Stimulated activated CD8-positive, alpha-beta memory T cell treated with anti-CD3 and anti-CD28 coated beads, Interleukin-15, amount 100 ng/mL, for 24 hours (primary cell): ENCODE results near the gene TMEM220.
"Not testable (repeated sequence)": the region's sequence is repeated elsewhere in the genome, so short reads cannot be mapped to it uniquely, and the experiment has no call there.

Source experiments
- DNase-seq: peaks from one replicate; pipeline ENCODE4 v3.0.0-alpha.2; 2020; ENCODE audit warnings: low read depth

Gene TMEM220

DNA sequence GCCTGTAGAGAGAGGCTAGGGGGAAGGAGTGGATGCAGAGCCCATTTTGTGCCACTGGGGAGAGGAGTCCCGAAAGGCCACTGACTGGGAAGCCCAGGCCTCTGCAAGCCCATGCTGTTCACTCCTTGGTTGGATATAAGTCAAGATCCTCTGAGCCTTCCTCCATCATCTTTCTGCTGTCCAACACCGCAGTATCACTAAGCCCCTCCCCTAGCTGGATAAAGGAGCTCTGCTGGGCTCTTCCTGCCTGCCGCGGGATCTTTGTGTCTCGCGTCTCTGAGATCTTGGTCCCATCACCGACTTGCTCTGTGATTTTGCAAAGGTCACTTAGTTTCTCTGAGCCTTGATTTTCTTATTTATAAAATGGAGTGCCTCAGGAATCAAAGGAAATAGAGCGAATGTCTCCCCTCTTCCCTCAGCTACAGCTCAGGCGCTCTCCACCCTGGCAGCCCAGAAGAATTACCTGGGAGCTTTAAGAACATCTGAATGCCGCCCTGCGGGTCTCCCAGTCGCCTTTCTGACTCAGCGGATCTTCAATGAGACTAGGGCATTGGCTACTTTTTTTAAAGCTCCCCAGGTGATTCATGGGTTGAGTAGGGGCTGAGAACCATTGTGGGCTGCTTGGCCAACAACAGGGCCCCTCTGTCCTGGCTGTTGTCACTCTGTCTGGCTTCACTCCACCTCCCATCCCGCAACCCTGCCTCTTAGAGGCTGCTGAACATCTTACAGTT lies 25.2 kb upstream of the TMEM220 start:
- DNase-seq, result no peak

GRCh38 chr17:10754109-10754508 lies 24.3 kb upstream of the TMEM220 start:
- no peak for DNase-seq

DNA sequence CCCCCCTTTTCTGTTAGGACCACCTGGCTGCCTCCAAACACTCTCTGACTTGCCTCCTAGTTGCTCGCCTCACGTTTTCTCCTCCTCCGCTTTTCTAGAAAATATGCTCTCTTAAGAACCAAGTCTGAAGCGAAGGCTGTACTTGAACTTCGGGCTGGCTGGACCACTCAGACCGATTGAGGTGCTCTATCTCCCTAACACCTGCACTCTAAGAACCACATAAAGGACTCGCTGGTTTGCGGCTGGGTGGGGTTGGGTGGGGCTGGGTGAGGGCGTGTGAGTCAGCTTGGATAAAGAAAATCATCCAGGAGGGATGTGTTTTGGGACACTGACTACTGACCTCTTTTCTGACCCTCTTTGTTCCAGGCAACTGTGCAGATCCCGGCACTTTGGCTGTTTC lies 22.9 kb upstream of the TMEM220 start:
- DNase-seq, result no peak

GRCh38 chr17:10751563-10751962 lies 21.7 kb upstream of the TMEM220 start:
- no peak for DNase-seq

- no peak for DNase-seq
Observed at GRCh38 chr17:10750210-10750609, 20.4 kb upstream of the TMEM220 start.

GRCh38 chr17:10748531-10749181 lies 18.8 kb upstream of the TMEM220 start:
- DNase-seq, result no peak

DNA sequence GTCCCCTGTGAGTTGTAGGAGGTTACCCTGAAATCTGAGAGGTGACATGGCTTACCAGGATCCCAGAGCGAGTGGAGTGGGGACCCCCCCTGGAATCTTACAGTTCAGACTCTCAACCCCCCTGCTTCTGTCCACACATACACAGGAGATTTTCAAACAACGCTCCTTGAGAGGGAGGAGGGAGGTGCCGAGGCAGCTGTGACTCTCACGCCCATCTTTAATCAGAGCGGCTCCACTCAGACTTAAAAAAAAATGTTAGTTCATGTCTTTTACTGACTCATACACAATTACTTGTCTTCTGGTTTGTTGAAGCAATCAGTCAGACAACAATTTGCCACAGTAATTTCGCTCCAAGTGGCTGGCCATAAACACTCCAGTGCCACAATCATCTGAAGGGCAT lies 15.4 kb upstream of the TMEM220 start:
- no peak for DNase-seq

DNA sequence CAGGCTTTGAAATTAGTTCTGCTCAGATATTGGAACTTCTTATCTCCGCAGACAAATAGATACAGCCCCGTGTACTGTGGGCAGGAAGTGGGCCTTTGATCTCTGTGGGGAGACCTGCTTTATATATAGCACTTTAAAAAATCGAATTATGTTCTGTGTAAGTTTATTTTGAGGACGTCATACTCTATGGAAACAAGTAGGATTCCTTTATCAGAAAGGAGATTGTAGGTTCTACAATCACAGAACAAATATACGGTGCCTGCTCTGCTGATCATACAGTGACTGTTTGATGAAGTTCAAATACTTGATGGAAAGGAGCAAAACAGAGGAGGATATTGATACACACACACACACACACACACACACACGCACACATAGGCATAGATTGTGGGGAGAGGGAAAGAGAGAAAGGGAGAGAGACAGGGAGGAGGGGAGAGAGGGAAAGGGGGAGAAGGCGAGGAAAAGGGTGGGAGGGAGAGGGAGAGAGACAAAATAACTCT lies 14.7 kb upstream of the TMEM220 start:
- no peak for DNase-seq

DNA sequence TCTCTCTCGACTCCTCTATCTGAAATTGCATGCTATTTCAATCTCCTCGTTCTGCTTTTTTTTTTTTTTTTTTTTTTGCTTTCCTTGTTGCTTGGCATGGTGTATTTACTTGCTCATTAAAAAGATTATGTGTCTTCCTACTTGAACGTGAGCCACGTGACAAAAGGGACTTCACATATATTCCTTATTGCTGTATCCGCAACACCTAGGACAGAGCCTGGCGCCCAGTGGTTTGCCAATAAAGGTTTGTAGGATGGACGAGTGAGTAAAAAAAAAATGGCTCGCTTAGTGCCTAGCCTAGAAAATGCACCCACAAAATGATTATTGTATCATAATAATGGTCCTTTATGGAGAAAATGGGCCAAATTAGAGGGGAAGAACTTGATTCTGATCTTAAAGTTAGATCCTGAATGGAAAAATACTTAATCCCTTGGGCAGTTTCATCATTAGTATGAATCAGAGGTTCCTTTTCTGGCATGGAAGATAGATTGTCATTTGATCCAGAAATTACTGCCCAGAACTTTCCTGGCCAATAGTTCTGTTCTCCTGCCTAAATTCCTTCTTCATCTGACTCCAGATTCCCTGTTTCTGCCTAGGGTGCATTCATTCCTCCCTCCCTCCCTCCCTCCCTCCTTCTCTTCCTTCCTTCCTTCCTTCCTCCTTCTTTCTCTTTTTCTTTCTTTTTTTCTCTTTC lies 13.6 kb upstream of the TMEM220 start:
- no peak for DNase-seq

DNA sequence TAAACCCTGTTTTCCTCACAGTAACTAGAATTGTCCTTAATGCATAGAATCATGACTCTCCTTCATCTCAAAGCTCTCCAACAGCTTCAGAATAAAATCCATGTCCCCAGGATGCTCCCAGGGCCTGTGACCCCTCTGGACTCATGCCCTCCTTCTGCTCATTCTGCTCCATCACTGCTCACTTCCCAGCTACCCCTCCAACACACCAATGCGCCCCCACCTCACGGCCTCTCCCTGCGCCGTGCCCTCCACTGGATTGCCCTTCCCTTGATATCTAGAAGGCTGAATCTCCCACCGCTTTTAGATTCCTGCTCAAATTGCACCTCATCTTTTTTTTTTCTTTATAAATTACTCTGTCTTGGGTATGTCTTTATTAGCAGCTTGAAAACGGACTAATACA lies 12.6 kb upstream of the TMEM220 start:
- DNase-seq, result no peak

DNA sequence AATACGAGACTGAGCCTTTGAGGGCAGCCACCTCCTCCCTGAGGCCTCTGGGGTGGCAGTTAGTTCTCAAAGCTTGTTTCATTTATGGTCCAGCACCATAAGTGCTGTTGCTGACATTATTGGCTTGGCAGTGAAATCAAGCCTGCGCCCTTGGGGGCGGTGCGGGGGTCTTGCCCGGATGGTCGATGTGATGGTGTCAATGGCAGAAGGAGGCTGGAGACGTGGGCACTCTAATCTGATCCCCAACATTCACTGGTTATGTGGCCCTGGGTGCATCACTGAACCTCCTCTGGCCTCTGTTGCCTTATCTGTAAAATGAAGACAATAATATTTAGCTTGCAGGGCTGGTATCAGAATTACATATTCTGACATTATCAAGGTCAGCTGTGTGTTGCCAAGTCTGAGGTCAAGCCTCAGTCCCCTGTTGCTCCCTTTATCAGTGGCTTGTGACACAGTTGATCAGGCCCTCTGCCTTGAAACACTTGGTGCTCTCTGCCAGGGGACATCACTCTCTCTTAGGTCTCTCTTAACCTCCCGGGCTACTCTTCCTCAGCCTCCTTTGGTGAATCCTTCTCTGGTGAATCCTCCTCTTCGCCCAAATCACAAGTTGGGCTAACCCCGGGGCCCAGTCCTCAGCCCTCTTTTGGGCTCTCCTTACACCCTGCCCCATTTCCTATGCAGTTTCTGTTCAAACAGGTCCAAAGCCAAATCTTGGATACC lies 11.8 kb upstream of the TMEM220 start:
- DNase-seq, result no peak

DNA sequence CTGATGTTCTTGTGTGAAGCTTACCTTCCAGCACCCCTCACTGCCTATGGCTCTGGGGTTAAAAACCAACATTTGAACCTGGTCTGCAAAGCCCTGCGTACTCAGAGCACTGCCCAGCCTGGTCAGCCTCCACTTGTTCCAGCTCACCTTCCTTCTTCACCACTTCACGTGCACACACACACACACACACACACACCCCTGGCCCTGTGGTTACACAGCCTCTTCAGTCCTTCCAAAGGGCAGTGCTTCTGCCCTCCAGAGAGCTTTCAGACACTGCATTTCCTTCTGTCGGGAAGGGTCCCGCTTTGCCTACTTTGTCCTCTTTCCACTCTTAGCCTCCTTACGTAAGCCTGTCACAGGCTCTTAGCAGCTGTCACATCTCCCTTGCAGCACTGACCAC lies 9.6 kb upstream of the TMEM220 start:
- no peak for DNase-seq

DNA sequence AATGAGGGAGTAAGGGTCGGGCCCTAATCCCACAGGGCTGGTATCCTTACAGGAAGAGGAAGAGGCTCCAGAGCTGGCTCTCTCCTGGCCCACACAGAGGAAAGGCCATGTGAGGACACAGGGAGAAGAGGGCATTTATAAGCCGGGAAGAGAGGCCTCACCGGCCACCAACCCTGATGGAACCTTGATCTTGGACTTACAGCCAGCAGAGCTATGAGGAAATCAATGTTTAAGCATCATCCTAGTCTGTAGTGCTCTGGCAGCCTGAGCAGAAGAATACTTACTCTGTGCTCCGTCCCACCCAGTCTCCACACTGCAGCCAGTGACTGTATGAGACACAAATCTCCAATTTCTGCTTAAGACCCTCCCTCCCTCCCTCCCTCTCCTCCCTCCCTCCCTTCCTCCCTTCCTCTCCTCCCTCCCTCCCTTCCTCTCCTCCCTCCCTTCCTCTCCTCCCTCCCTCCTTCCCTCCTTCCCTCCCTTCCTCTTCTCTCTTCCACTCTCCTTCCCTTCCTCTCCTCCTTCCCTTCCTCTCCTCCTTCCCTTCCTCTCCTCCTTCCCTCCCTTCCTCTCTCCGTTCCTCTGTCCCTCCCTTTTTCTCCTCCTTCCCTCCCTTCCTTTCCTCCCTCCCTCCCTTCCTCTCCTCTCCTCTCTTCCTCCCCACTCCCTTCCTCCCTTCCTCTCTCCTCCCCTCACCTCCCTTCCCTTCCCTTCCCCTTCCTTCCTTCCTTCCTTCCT lies 8.9 kb upstream of the TMEM220 start:
- no peak for DNase-seq

DNA sequence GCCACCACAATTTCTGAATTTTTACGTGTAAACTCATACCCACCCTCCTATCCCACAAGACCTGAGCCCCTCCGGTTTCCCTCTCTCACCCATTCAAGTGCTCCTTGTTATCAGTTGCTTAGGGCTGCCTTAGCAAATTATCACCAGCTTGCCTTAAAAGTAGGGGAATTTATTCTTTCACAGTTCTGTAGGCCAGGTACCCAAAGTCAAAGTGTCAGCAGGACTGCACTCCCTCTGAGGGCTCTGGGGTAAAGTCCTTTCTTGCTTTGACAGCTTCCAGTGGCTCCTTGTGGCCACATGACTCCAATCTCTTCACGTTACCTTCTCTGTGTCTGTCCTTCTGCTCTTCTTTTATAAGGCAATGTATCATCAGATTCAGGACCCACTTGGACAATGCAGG lies 7.9 kb upstream of the TMEM220 start:
- no peak for DNase-seq

GRCh38 chr17:10737168-10737622 lies 7.4 kb upstream of the TMEM220 start:
- DNase-seq, result no peak

GRCh38 chr17:10735821-10736220 lies 6.0 kb upstream of the TMEM220 start:
- no peak for DNase-seq

- DNase-seq, result no peak
Observed at GRCh38 chr17:10735251-10735650, 5.4 kb upstream of the TMEM220 start.

DNA sequence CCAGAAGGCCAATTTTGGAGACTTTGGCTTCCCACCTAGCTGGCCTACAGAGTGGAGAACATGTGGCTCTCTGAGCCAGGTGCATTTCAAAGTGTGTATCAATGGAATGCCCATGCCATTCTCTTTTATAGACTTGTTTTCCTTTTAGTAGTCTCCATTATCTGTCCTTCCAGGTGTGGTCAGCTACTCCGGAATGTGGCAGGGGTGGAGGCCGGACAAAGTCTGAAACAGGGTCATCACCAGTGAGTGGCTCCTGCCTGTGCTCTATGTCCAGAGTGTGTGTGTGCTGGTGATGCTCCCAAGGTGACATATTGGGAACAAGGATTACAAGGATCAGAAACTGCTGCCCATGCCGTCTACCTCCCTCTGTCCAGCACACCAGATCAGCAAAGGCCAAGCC lies 3.8 kb upstream of the TMEM220 start:
- no peak for DNase-seq

DNA sequence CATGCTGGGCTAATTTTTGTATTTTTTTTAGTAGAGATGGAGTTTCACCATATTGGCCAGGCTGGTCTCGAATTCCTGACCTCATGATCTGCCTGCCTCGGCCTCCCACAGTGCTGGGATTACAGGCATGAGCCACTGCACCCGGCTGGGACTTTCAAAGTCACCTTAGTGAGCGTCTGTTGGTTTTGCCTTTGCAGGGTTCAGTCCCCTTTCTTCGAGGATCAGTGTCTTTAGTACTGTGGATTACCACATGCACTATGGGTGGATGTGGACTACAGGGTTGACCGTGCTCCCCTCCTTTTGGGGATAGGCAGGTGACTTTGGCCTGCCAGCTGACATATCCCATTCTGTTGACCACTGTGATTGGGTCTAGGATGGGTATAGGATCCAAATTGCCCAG lies 2.3 kb upstream of the TMEM220 start:
- DNase-seq, result not testable (repeated sequence)

GRCh38 chr17:10731408-10731879 lies 1.6 kb upstream of the TMEM220 start:
- DNase-seq, result no peak

GRCh38 chr17:10730247-10730646 lies 424 bp upstream of the TMEM220 start:
- not testable (repeated sequence) for DNase-seq
